Stomach (tissue), 9 donors: Measurements from ENCODE around the gene ACTN3. TPM values are rescaled to one million over a fixed set of nuclear protein-coding genes. Genes with fewer than 3 reads are reported as not detected.

Experiments
- DNase-seq, 2 donors: peaks; one replicate each; pipeline versions ENCODE4 v3.0.0 to v3.0.0-alpha.2; 2013 to 2019
- H3K27ac ChIP-seq, 5 donors: fragments of 200-600 bp in 4 of 5; sonication (generic) in 4 of 5; one replicate each; pipeline ENCODE4 v1.5.1; 2013 to 2019; ENCODE audit warnings: mild to moderate bottlenecking in 1 of 5, moderate library complexity in 1 of 5
- H3K27me3 ChIP-seq, 3 donors: fragments of 200-600 bp; sonication (generic); one replicate each; pipeline ENCODE4 v1.5.1; 2017 to 2019; ENCODE audit warnings: mixed run types in 1 of 3
- H3K36me3 ChIP-seq, 4 donors: fragments of 200-600 bp; sonication (generic); 1 replicate in 3 of 4; 2 replicates in 1 of 4; pipeline ENCODE4 v1.5.1; 2016 to 2019
- H3K4me1 ChIP-seq, 4 donors: fragments of 200-600 bp; sonication (generic); one replicate each; pipeline ENCODE4 v1.5.1; 2016 to 2019
- H3K4me3 ChIP-seq, 4 donors: fragments of 200-600 bp; sonication (generic) in 3 of 4; one replicate each; pipeline ENCODE4 v1.5.1; 2016 to 2019; ENCODE audit warnings: mild to moderate bottlenecking in 1 of 4
- H3K9me3 ChIP-seq, 4 donors: fragments of 200-600 bp; sonication (generic); one replicate each; pipeline ENCODE4 v1.5.1; 2016 to 2019
- CTCF ChIP-seq, 7 experiments: fragments of 450-650 bp in 4 of 7; fragments of 200-600 bp in 3 of 7; sonication (generic) in 3 of 7; IDR thresholded peaks; one replicate each; pipeline ENCODE4 v1.5.1; 2016 to 2019; ENCODE audit warnings: antibody characterized with exemption in 7 of 7, control low read depth in 2 of 7, mild to moderate bottlenecking in 1 of 7
- EP300 ChIP-seq: sonication (generic); formaldehyde crosslinking; IDR thresholded peaks from one replicate; pipeline ENCODE4 v1.6.1; 2017; ENCODE audit warnings: antibody characterized with exemption
- POLR2A ChIP-seq, 4 donors: fragments of 450-650 bp; IDR thresholded peaks; one replicate each; pipeline ENCODE4 v1.6.1; 2016; ENCODE audit warnings: antibody characterized with exemption in 4 of 4, control low read depth in 2 of 4, mild to moderate bottlenecking in 1 of 4, moderate library complexity in 1 of 4
- POLR2AphosphoS5 ChIP-seq, 3 donors: sonication (generic); formaldehyde crosslinking; IDR thresholded peaks; one replicate each; pipeline ENCODE4 v1.6.1; 2016; ENCODE audit warnings: antibody characterized with exemption in 3 of 3
- WGBS, 5 donors: extraction: QIAGEN DNeasy Blood & Tissue Kit in 3 of 5; methylation state at CpG; one replicate each; pipeline versions ENCODE4 v1.1.5 to v1.1.7; 2013 to 2018; 5-methylcytosine and 5-hydroxymethylcytosine counted together
- intact Hi-C: fragments of 100-400 bp; cut with DNase I; formaldehyde crosslinking; loops from one replicate; pipeline ENCODE4 v1.15.1; 2023; ENCODE audit warnings: low total_unique reads
- polyA plus RNA-seq, 3 donors: library from polyadenylated mRNA; stranded (reverse); fragments of 200-250 nt; gene quantifications; one replicate each; pipeline ENCODE4 v1.2.3, GENCODE V29; 2013
- total RNA-seq, 5 donors: library from RNA; depleted of rRNA; stranded (reverse); fragments of >200 nt; gene quantifications; one replicate each; pipeline versions ENCODE4 v1.1.0 to v1.2.3, GENCODE V29; 2014 to 2016
- donor health status: healthy with polysubstance abuse.
- donor health status: Bipolar disorder and iron deficiency.
- donor health status: healthy.

ACTN3 gene
- total and polyA plus RNA-seq, 8 donors: 0.03 to 0.92 TPM; not detected in 6

GRCh38 chr11:66548774-66549630, 2.3 kb downstream of the ACTN3 start:
- H3K4me1 ChIP-seq: peaks cover 17 to 30% (median 29%) of the 10 kb centered on the region in 4 donors
- H3K4me3 ChIP-seq: no peak overlapping the region
- H3K27ac ChIP-seq: no peak overlapping the region
- peaks cover 0 to 4% (median 0%) of the 10 kb centered on the region in 3 donors for H3K27me3 ChIP-seq
- 50 to 58% (median 52%) methylated on average over 16 of the region's 16 CpGs for WGBS, 5 donors
- H3K36me3 ChIP-seq: no peaks in the 10 kb centered on the region
- intact Hi-C loops: no loop called here
- TF ChIP-seq POLR2AphosphoS5 (IDR thresholded peaks at IDR 0.05): no peak
- TF ChIP-seq POLR2A (IDR thresholded peaks at IDR 0.05): no peak
- TF ChIP-seq CTCF (IDR thresholded peaks at IDR 0.05): no peak
- TF ChIP-seq EP300: no peak
- DNase-seq: no peak
- no peaks in the 10 kb centered on the region for H3K9me3 ChIP-seq

- intact Hi-C loops: no loop called here
- Histone ChIP-seq H3K4me1 (peaks cover 17 to 24% (median 22%) of the 10 kb centered on the region in 4 donors), H3K9me3 (no peaks in the 10 kb centered on the region), H3K4me3 (no peak overlapping the region), H3K27ac (no peak overlapping the region), H3K36me3 (no peaks in the 10 kb centered on the region), H3K27me3 (peaks cover 0 to 4% (median 0%) of the 10 kb centered on the region in 3 donors)
- no peak for DNase-seq
- 82 to 97% (median 94%) methylated on average over 3 of the region's 3 CpGs for WGBS, 5 donors
- TF ChIP-seq POLR2A (IDR thresholded peaks at IDR 0.05): no peak
Measured at GRCh38 chr11:66549696-66550095, 3.0 kb downstream of the ACTN3 start.

GRCh38 chr11:66550887-66551286, 4.2 kb downstream of the ACTN3 start:
- no peaks in the 10 kb centered on the region for H3K9me3 ChIP-seq
- 79 to 91% (median 85%) methylated on average over 4 of the region's 4 CpGs for WGBS, 5 donors
- H3K4me1 ChIP-seq: peaks cover 9 to 13% (median 12%) of the 10 kb centered on the region in 4 donors
- no peaks in the 10 kb centered on the region for H3K36me3 ChIP-seq
- no peak overlapping the region for H3K27ac ChIP-seq
- no peak overlapping the region for H3K4me3 ChIP-seq
- intact Hi-C loops: no loop called here
- H3K27me3 ChIP-seq: peaks cover 0 to 4% (median 0%) of the 10 kb centered on the region in 3 donors
- no peak for TF ChIP-seq EP300
- TF ChIP-seq POLR2A (IDR thresholded peaks at IDR 0.05): no peak
- no peak for TF ChIP-seq POLR2AphosphoS5 (IDR thresholded peaks at IDR 0.05)
- no peak for TF ChIP-seq CTCF (IDR thresholded peaks at IDR 0.05)
- DNase-seq: no peak

GRCh38 chr11:66554602-66555001, 7.9 kb downstream of the ACTN3 start:
- Histone ChIP-seq H3K9me3 (no peaks in the 10 kb centered on the region), H3K36me3 (no peaks in the 10 kb centered on the region), H3K27ac (no peak overlapping the region), H3K4me1 (peaks cover 9 to 11% (median 10%) of the 10 kb centered on the region in 4 donors), H3K27me3 (peaks cover 0 to 21% (median 18%) of the 10 kb centered on the region in 3 donors), H3K4me3 (no peak overlapping the region)
- TF ChIP-seq POLR2A (IDR thresholded peaks at IDR 0.05): no peak
- no peak for TF ChIP-seq POLR2AphosphoS5 (IDR thresholded peaks at IDR 0.05)
- TF ChIP-seq EP300: no peak
- no peak for TF ChIP-seq CTCF (IDR thresholded peaks at IDR 0.05)
- intact Hi-C loops: no loop called here
- 76 to 85% (median 82%) methylated on average over 5 of the region's 5 CpGs for WGBS, 5 donors
- no peak for DNase-seq

- DNase-seq: no peak
- no peaks in the 10 kb centered on the region for H3K36me3 ChIP-seq
- peaks cover 0 to 22% (median 18%) of the 10 kb centered on the region in 3 donors for H3K27me3 ChIP-seq
- no peak overlapping the region for H3K27ac ChIP-seq
- peaks cover 9 to 12% (median 11%) of the 10 kb centered on the region in 4 donors for H3K4me1 ChIP-seq
- 47 to 73% (median 49%) methylated on average over 3 of the region's 3 CpGs for WGBS, 5 donors
- intact Hi-C loops: no loop called here
- H3K4me3 ChIP-seq: no peak overlapping the region
- no peak for TF ChIP-seq POLR2AphosphoS5 (IDR thresholded peaks at IDR 0.05)
- TF ChIP-seq POLR2A (IDR thresholded peaks at IDR 0.05): no peak
- TF ChIP-seq CTCF (IDR thresholded peaks at IDR 0.05): no peak
- no peak for TF ChIP-seq EP300
- H3K9me3 ChIP-seq: no peaks in the 10 kb centered on the region
Measured at GRCh38 chr11:66555416-66555815, 8.7 kb downstream of the ACTN3 start.
